CD14-positive monocyte (primary cell): ENCODE data around the gene ANKRD62. TPM values are rescaled to one million over a fixed set of nuclear protein-coding genes. Genes with fewer than 3 reads are reported as not detected.

Experiments
- DNase-seq, 3 donors: peaks; one replicate each; pipeline ENCODE4 v3.0.0-alpha.2; 2011 to 2022
- H2AFZ ChIP-seq: 2 replicates; pipeline ENCODE4 v1.6.0; 2012; ENCODE audit warnings: mild to moderate bottlenecking, low read depth, low read length, inconsistent platforms; ENCODE audit not compliant: insufficient read depth, poor library complexity, severe bottlenecking
- H3K27ac ChIP-seq, 2 donors: 1 replicate in 1 of 2; 2 replicates in 1 of 2; pipeline ENCODE4 v1.5.1; 2012 to 2013; ENCODE audit warnings: low read length in 2 of 2, control low read depth in 1 of 2, inconsistent platforms in 1 of 2, low read depth in 1 of 2, mild to moderate bottlenecking in 1 of 2
- H3K27me3 ChIP-seq, 2 donors: one replicate each; pipeline versions ENCODE4 v1.6.0 to v1.6.1; 2011 to 2013; ENCODE audit warnings: low read length in 2 of 2; ENCODE audit not compliant: control insufficient read depth in 2 of 2, insufficient read depth in 2 of 2
- H3K36me3 ChIP-seq, 2 donors: replicated peaks in 1 of 2; 1 replicate in 1 of 2; 2 replicates in 1 of 2; pipeline versions ENCODE4 v1.5.1 to v1.6.1; 2012 to 2013; ENCODE audit warnings: low read length in 2 of 2, control low read depth in 1 of 2, inconsistent platforms in 1 of 2, mild to moderate bottlenecking in 1 of 2; ENCODE audit not compliant: insufficient read depth in 2 of 2, control insufficient read depth in 1 of 2
- H3K4me1 ChIP-seq, 2 donors: 1 replicate in 1 of 2; 2 replicates in 1 of 2; pipeline versions ENCODE4 v1.5.1 to v1.6.1; 2012 to 2013; ENCODE audit warnings: low read length in 2 of 2, control low read depth in 1 of 2, inconsistent platforms in 1 of 2, mild to moderate bottlenecking in 1 of 2, moderate library complexity in 1 of 2; ENCODE audit not compliant: insufficient read depth in 2 of 2, control insufficient read depth in 1 of 2
- H3K4me2 ChIP-seq: replicated peaks from 2 replicates; pipeline ENCODE3; 2012; ENCODE audit warnings: low read length, moderate library complexity, mild to moderate bottlenecking; ENCODE audit not compliant: poor library complexity, severe bottlenecking; ENCODE audit errors: extremely low read depth
- H3K4me3 ChIP-seq, 3 experiments: fragments of 200-600 bp in 1 of 3; sonication (generic) in 1 of 3; replicated peaks in 1 of 3; 1 replicate in 2 of 3; 2 replicates in 1 of 3; pipeline ENCODE4 v1.5.1; 2011 to 2013; ENCODE audit warnings: low read length in 3 of 3, mild to moderate bottlenecking in 3 of 3, control low read depth in 2 of 3, low read depth in 2 of 3, inconsistent platforms in 1 of 3, moderate library complexity in 1 of 3
- H3K79me2 ChIP-seq: 2 replicates; pipeline ENCODE4 v1.6.0; 2012; ENCODE audit warnings: mild to moderate bottlenecking, control low read depth, inconsistent platforms, low read length, moderate library complexity; ENCODE audit not compliant: insufficient read depth
- H3K9ac ChIP-seq: 2 replicates; pipeline ENCODE4 v1.6.0; 2017; ENCODE audit warnings: low read length, mild to moderate bottlenecking; ENCODE audit not compliant: insufficient read depth, poor library complexity, severe bottlenecking
- H3K9me3 ChIP-seq, 2 donors: replicated peaks in 1 of 2; 1 replicate in 1 of 2; 2 replicates in 1 of 2; pipeline versions ENCODE4 v1.5.1 to v1.6.1; 2012 to 2013; ENCODE audit warnings: low read length in 2 of 2, control low read depth in 1 of 2; ENCODE audit not compliant: control insufficient read depth in 1 of 2, insufficient read depth in 1 of 2
- H4K20me1 ChIP-seq: 2 replicates; pipeline ENCODE4 v1.6.0; 2012; ENCODE audit warnings: mild to moderate bottlenecking, low read length, control low read depth, moderate library complexity; ENCODE audit not compliant: insufficient read depth
- H3K27ac Mint-ChIP-seq, 7 donors: one replicate each; pipeline ENCODE4 v1.8.0; 2020; ENCODE audit warnings: mild to moderate bottlenecking in 7 of 7, mixed read lengths in 7 of 7, moderate library complexity in 6 of 7, inconsistent platforms in 2 of 7
- H3K27me3 Mint-ChIP-seq, 3 donors: one replicate each; pipeline ENCODE4 v1.8.0; 2021 to 2022; ENCODE audit warnings: low read depth in 3 of 3, mild to moderate bottlenecking in 3 of 3, mixed read lengths in 3 of 3, moderate library complexity in 3 of 3, inconsistent platforms in 1 of 3
- H3K36me3 Mint-ChIP-seq, 2 donors: one replicate each; pipeline ENCODE4 v1.8.0; 2020; ENCODE audit warnings: mixed read lengths in 2 of 2, inconsistent platforms in 1 of 2, mild to moderate bottlenecking in 1 of 2
- H3K4me1 Mint-ChIP-seq: one replicate; pipeline ENCODE4 v1.8.0; 2020; ENCODE audit warnings: mild to moderate bottlenecking, mixed read lengths
- H3K4me3 Mint-ChIP-seq, 2 donors: one replicate each; pipeline ENCODE4 v1.8.0; 2020; ENCODE audit warnings: mild to moderate bottlenecking in 2 of 2, mixed read lengths in 2 of 2, moderate library complexity in 1 of 2
- H3K9me3 Mint-ChIP-seq, 7 donors: one replicate each; pipeline ENCODE4 v1.8.0; 2020 to 2022; ENCODE audit warnings: mixed read lengths in 7 of 7, mild to moderate bottlenecking in 6 of 7, moderate library complexity in 6 of 7, inconsistent platforms in 2 of 7
- WGBS: methylation state at CpG from one replicate; pipeline ENCODE4 v1.1.5; 2013; ENCODE audit warnings: missing lambda C conversion rate; ENCODE audit not compliant: insufficient coverage; 5-methylcytosine and 5-hydroxymethylcytosine counted together
- intact Hi-C, 2 donors: fragments of 100-400 bp; cut with micrococcal nuclease; formaldehyde crosslinking; loops; one replicate each; pipeline versions ENCODE4 v1.15.0 to v1.15.1; 2023
- polyA plus RNA-seq, 3 donors: library from polyadenylated mRNA; depleted of rRNA in 1 of 3; unstranded in 2 of 3; stranded (reverse) in 1 of 3; fragments of 300-500 nt in 2 of 3; fragments of >200 nt in 1 of 3; fragmentation: Illumina TruSeq in 2 of 3; gene quantifications; 1 replicate in 2 of 3; 2 replicates in 1 of 3; pipeline ENCODE4 v1.2.3, GENCODE V29; 2012 to 2021
- TF ChIP-seq, protein P1 (sequence below): fragments of 200-600 bp; IDR thresholded peaks from one replicate; pipeline ENCODE4 v1.8.0; 2022; ENCODE audit warnings: antibody characterized with exemption, mild to moderate bottlenecking

Gene ANKRD62
- polyA plus RNA-seq, 3 donors: not detected

DNA sequence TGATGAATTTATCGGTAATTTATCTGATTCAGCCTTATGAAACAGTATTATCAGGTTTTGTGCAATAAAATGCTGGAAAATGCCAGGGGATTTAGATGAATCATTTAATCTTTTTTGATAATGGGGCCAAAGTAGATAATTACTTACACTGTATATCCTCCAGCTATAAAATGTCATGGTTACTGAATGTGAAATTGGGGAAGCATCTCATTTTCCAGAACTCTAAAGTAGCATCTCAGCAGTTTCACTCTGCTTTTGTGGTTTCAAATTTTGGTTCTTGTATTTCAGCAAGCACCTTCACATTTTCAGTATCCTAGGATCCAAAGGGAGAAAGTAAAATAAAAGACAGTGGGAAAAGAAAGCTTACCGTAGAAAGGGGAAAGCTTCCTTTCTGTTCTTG lies 12.8 kb downstream of the ANKRD62 start:
- Histone ChIP-seq H3K36me3 (no peaks in the 10 kb centered on the region), H3K4me3 (no peak overlapping the region), H3K27ac (no peak overlapping the region), H3K9ac (no peak overlapping the region), H3K4me1 (no peaks in the 10 kb centered on the region), H3K79me2 (no peaks in the 10 kb centered on the region), H4K20me1 (no peaks in the 10 kb centered on the region), H3K4me2 (no peak overlapping the region), H3K9me3 (peaks cover 0 to 3% of the 10 kb centered on the region in 2 donors), H2AFZ (no peak overlapping the region), H3K27me3 (no peaks in the 10 kb centered on the region)
- Mint-ChIP-seq H3K27ac (no peak overlapping the region), H3K9me3 (peaks cover 0 to 8% (median 2%) of the 10 kb centered on the region in 7 donors), H3K4me1 (no peaks in the 10 kb centered on the region), H3K4me3 (no peak overlapping the region), H3K27me3 (peaks cover 4 to 11% (median 5%) of the 10 kb centered on the region in 3 donors), H3K36me3 (no peaks in the 10 kb centered on the region)
- no CpG with 5 or more reads among the region's 2 CpGs for WGBS
- TF ChIP-seq, protein P1, sequence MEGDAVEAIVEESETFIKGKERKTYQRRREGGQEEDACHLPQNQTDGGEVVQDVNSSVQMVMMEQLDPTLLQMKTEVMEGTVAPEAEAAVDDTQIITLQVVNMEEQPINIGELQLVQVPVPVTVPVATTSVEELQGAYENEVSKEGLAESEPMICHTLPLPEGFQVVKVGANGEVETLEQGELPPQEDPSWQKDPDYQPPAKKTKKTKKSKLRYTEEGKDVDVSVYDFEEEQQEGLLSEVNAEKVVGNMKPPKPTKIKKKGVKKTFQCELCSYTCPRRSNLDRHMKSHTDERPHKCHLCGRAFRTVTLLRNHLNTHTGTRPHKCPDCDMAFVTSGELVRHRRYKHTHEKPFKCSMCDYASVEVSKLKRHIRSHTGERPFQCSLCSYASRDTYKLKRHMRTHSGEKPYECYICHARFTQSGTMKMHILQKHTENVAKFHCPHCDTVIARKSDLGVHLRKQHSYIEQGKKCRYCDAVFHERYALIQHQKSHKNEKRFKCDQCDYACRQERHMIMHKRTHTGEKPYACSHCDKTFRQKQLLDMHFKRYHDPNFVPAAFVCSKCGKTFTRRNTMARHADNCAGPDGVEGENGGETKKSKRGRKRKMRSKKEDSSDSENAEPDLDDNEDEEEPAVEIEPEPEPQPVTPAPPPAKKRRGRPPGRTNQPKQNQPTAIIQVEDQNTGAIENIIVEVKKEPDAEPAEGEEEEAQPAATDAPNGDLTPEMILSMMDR: no peak
- DNase-seq: no peak
- intact Hi-C loops: no loop called here

DNA sequence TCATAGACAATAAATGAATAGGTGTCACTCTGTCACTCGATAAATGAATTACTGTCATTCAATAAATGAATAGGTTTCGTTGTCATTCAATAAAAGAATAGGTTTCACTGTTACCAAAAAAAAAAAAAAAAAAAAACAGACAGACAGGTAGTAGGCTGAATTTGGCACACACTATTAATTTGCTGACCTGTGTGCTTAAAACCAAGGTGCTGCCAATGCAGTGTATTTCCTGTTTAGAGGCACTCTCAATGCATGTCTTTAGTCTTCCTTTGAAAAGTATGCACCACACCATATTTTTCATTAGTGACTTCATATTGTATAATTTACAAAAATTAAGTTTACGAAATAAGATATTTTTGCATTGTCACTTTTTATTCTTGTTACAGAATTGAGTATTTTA lies 16.2 kb downstream of the ANKRD62 start:
- no peaks in the 10 kb centered on the region for H3K36me3 Mint-ChIP-seq
- Histone ChIP-seq H3K27ac (no peak overlapping the region), H3K4me3 (no peak overlapping the region), H3K36me3 (no peaks in the 10 kb centered on the region), H4K20me1 (no peaks in the 10 kb centered on the region), H2AFZ (no peak overlapping the region), H3K9ac (no peak overlapping the region), H3K4me1 (no peaks in the 10 kb centered on the region), H3K79me2 (no peaks in the 10 kb centered on the region), H3K27me3 (no peaks in the 10 kb centered on the region), H3K9me3 (peaks cover 0 to 3% of the 10 kb centered on the region in 2 donors), H3K4me2 (no peak overlapping the region)
- no peak overlapping the region for H3K4me3 Mint-ChIP-seq
- H3K27ac Mint-ChIP-seq: no peak overlapping the region
- DNase-seq: no peak
- H3K9me3 Mint-ChIP-seq: peaks cover 0 to 8% (median 3%) of the 10 kb centered on the region in 7 donors
- intact Hi-C loops: no loop called here
- TF ChIP-seq, protein P1: no peak
- no CpG with 5 or more reads among the region's 3 CpGs for WGBS
- H3K4me1 Mint-ChIP-seq: no peaks in the 10 kb centered on the region
- H3K27me3 Mint-ChIP-seq: peaks cover 4 to 11% (median 7%) of the 10 kb centered on the region in 3 donors
